IMR-90 (cell line): Measurements from ENCODE around the gene CSTB. TPM values are rescaled to one million over a fixed set of nuclear protein-coding genes. Genes with fewer than 3 reads are reported as not detected.

ENCODE experiments used
- ATAC-seq: fragments of 200-7000 bp; cut with Tn5 transposase; 2 replicates; pipeline ENCODE4 v1.9.1; 2020; ENCODE audit warnings: low read depth, mild to moderate bottlenecking, moderate library complexity
- BruUV-seq: library from RNA; stranded (reverse); fragments of 400-500 nt; replicated peaks from 2 replicates; lab custom pipeline; 2021; lab: Mats Ljungman, UMichigan
- CTCF ChIA-PET: fragments of 300-600 bp; formaldehyde crosslinking; extraction: SDS; loops from one replicate; lab custom pipeline; 2021; ENCODE audit warnings: antibody characterized with exemption; lab: Yijun Ruan, JAX
- POLR2A ChIA-PET: fragments of 300-600 bp; sonication (Branson Sonifier 250); formaldehyde crosslinking; loops from one replicate; lab custom pipeline; 2022; ENCODE audit warnings: antibody characterized with exemption; ENCODE audit not compliant: unreplicated experiment; lab: Charles Lee
- DNase-seq: peaks from one replicate; pipeline ENCODE4 v3.0.0; 2013
- H2AFZ ChIP-seq: replicated peaks from 2 replicates; pipeline ENCODE3; 2013; ENCODE audit warnings: low read length, mild to moderate bottlenecking; ENCODE audit not compliant: poor library complexity
- H2AK5ac ChIP-seq: 2 replicates; pipeline ENCODE4 v1.6.1; 2013; ENCODE audit warnings: low read depth, low read length, inconsistent platforms
- H2AK9ac ChIP-seq: replicated peaks from 2 replicates; pipeline ENCODE3; 2013; ENCODE audit warnings: mild to moderate bottlenecking, low read depth, low read length, moderate library complexity; ENCODE audit not compliant: poor library complexity
- H2BK120ac ChIP-seq: 2 replicates; pipeline ENCODE4 v1.6.1; 2013; ENCODE audit warnings: low read depth, low read length, inconsistent platforms
- H2BK15ac ChIP-seq: 3 replicates; pipeline ENCODE4 v1.6.1; 2013; ENCODE audit warnings: low read depth, low read length, inconsistent platforms
- H2BK20ac ChIP-seq: 2 replicates; pipeline ENCODE4 v1.6.1; 2013; ENCODE audit warnings: low read depth, mild to moderate bottlenecking, inconsistent platforms, low read length, moderate library complexity
- H2BK5ac ChIP-seq: 2 replicates; pipeline ENCODE4 v1.6.1; 2013; ENCODE audit warnings: mild to moderate bottlenecking, low read depth, low read length, inconsistent platforms; ENCODE audit not compliant: poor library complexity, severe bottlenecking
- H3K14ac ChIP-seq: replicated peaks from 2 replicates; pipeline ENCODE4 v1.6.1; 2013; ENCODE audit warnings: low read depth, low read length, inconsistent platforms
- H3K18ac ChIP-seq: 2 replicates; pipeline ENCODE4 v1.6.1; 2013; ENCODE audit warnings: low read depth, low read length, control low read depth
- H3K23ac ChIP-seq: 2 replicates; pipeline ENCODE4 v1.6.1; 2013; ENCODE audit warnings: low read depth, low read length, inconsistent platforms
- H3K27ac ChIP-seq: 2 replicates; pipeline ENCODE4 v1.5.1; 2013; ENCODE audit warnings: mild to moderate bottlenecking, control low read depth, low read length; ENCODE audit not compliant: insufficient read depth
- H3K27me3 ChIP-seq: 2 replicates; pipeline ENCODE4 v1.6.1; 2013; ENCODE audit warnings: low read length; ENCODE audit not compliant: control insufficient read depth, insufficient read depth
- H3K36me3 ChIP-seq: 2 replicates; pipeline ENCODE4 v1.6.1; 2013; ENCODE audit warnings: low read length, mixed read lengths; ENCODE audit not compliant: control insufficient read depth, insufficient read depth
- H3K4ac ChIP-seq: 2 replicates; pipeline ENCODE4 v1.6.1; 2013; ENCODE audit warnings: low read depth, low read length, inconsistent platforms
- H3K4me1 ChIP-seq: 2 replicates; pipeline ENCODE4 v1.6.1; 2013; ENCODE audit warnings: low read length, mixed read lengths; ENCODE audit not compliant: control insufficient read depth, insufficient read depth
- H3K4me2 ChIP-seq: 2 replicates; pipeline ENCODE4 v1.6.1; 2013; ENCODE audit warnings: low read depth, mild to moderate bottlenecking, control low read depth, low read length, moderate library complexity
- H3K4me3 ChIP-seq: 2 replicates; pipeline ENCODE4 v1.5.1; 2013; ENCODE audit warnings: low read depth, mild to moderate bottlenecking, control low read depth, low read length, moderate library complexity; ENCODE audit not compliant: insufficient read depth
- H3K56ac ChIP-seq: 2 replicates; pipeline ENCODE4 v1.6.1; 2013; ENCODE audit warnings: low read length, inconsistent platforms; ENCODE audit not compliant: insufficient read depth; ENCODE audit errors: extremely low read depth
- H3K79me1 ChIP-seq, 2 experiments: 2 replicates each; pipeline ENCODE4 v1.6.1; 2013; ENCODE audit warnings: low read length in 2 of 2, inconsistent platforms in 1 of 2, low read depth in 1 of 2
- H3K9ac ChIP-seq: 2 replicates; pipeline ENCODE4 v1.6.1; 2013; ENCODE audit warnings: low read depth, low read length, control low read depth
- H3K9me1 ChIP-seq: 2 replicates; pipeline ENCODE4 v1.6.1; 2013; ENCODE audit warnings: low read length, inconsistent platforms; ENCODE audit not compliant: insufficient read depth
- H3K9me3 ChIP-seq: 2 replicates; pipeline ENCODE4 v1.6.1; 2013; ENCODE audit warnings: low read length; ENCODE audit not compliant: control insufficient read depth, insufficient read depth
- H4K20me1 ChIP-seq: 2 replicates; pipeline ENCODE4 v1.6.1; 2013; ENCODE audit warnings: low read length, inconsistent platforms; ENCODE audit not compliant: insufficient read depth
- H4K5ac ChIP-seq: 2 replicates; pipeline ENCODE4 v1.6.1; 2013; ENCODE audit warnings: mild to moderate bottlenecking, low read depth, low read length, control low read depth
- H4K8ac ChIP-seq, 2 experiments: 2 replicates each; pipeline ENCODE4 v1.6.1; 2013; ENCODE audit warnings: low read depth in 2 of 2, low read length in 2 of 2, control low read depth in 1 of 2, inconsistent platforms in 1 of 2
- H4K91ac ChIP-seq: 2 replicates; pipeline ENCODE4 v1.6.1; 2013; ENCODE audit warnings: low read depth, low read length, inconsistent platforms; ENCODE audit not compliant: insufficient read depth
- CHD1 ChIP-seq: IDR thresholded peaks from 2 replicates; pipeline ENCODE4 v1.6.1; 2012; ENCODE audit warnings: low read depth, low read length, improper control_type of control experiment
- CTCF ChIP-seq: conservative IDR thresholded peaks from 2 replicates; pipeline ENCODE4 v1.5.1; 2012; ENCODE audit warnings: mild to moderate bottlenecking, low read depth, low read length, improper control_type of control experiment
- ELK1 ChIP-seq: fragments of 150-350 bp; IDR thresholded peaks from 2 replicates; pipeline ENCODE4 v1.6.1; 2016; ENCODE audit warnings: low read depth, mild to moderate bottlenecking, low read length, moderate library complexity, borderline replicate concordance
- MAFK ChIP-seq: IDR thresholded peaks from 2 replicates; pipeline ENCODE4 v1.6.1; 2012; ENCODE audit warnings: low read depth, low read length, improper control_type of control experiment
- MAZ ChIP-seq: IDR thresholded peaks from 2 replicates; pipeline ENCODE4 v1.6.1; 2012; ENCODE audit warnings: low read depth, mild to moderate bottlenecking, low read length, improper control_type of control experiment, moderate library complexity, borderline replicate concordance
- MXI1 ChIP-seq: IDR thresholded peaks from 2 replicates; pipeline ENCODE4 v1.6.1; 2012; ENCODE audit warnings: low read depth, mild to moderate bottlenecking, low read length, moderate library complexity, borderline replicate concordance
- NFE2L2 ChIP-seq: fragments of 150-350 bp; IDR thresholded peaks from 2 replicates; pipeline ENCODE4 v1.6.1; 2016; ENCODE audit warnings: low read depth, mild to moderate bottlenecking, low read length
- RCOR1 ChIP-seq: IDR thresholded peaks from 2 replicates; pipeline ENCODE4 v1.6.1; 2012; ENCODE audit warnings: mild to moderate bottlenecking, low read length, improper control_type of control experiment; ENCODE audit not compliant: insufficient replicate concordance
- USF2 ChIP-seq: fragments of 150-350 bp; IDR thresholded peaks from 2 replicates; pipeline ENCODE4 v1.6.1; 2017; ENCODE audit warnings: mild to moderate bottlenecking, antibody characterized with exemption, low read length, low read depth
- WGBS, 2 experiments: methylation state at CpG; one replicate each; pipeline versions ENCODE4 v1.1.5 to v1.1.7; 2013; ENCODE audit warnings: missing lambda C conversion rate in 2 of 2; ENCODE audit not compliant: insufficient read length in 1 of 2; ENCODE audit errors: extremely low coverage in 2 of 2; 5-methylcytosine and 5-hydroxymethylcytosine counted together
- dilution Hi-C: fragments of 300-500 bp; cut with HindIII; formaldehyde crosslinking; loops from one replicate; pipeline ENCODE4 v1.14.3; 2018; ENCODE audit warnings: low sequenced_read_pairs; ENCODE audit not compliant: unreplicated experiment
- in situ Hi-C: fragments of 300-500 bp; cut with MboI; formaldehyde crosslinking; loops from 3 replicates; pipeline ENCODE4 v1.14.3; 2019; ENCODE audit warnings: low sequenced_read_pairs, inconsistent platforms, mixed read lengths
- intact Hi-C: fragments of 100-400 bp; cut with micrococcal nuclease; formaldehyde crosslinking; loops from 2 replicates; pipeline ENCODE4 v1.10.0; 2022
- polyA plus RNA-seq, 3 experiments: library from polyadenylated mRNA; depleted of rRNA; stranded (reverse); fragments of >200 nt; gene quantifications; 2 replicates each; pipeline ENCODE4 v1.2.3, GENCODE V29; 2012; ENCODE audit warnings: low replicate concordance in 1 of 3
- total RNA-seq: library from RNA; depleted of rRNA; stranded (reverse); fragments of >200 nt; gene quantifications from 2 replicates; pipeline ENCODE4 v1.2.3, GENCODE V29; 2012

Gene CSTB
- total and polyA plus RNA-seq, 2 of the 4 experiments (the other 2 are of a cell fraction): 6.1 to 71.7 TPM

GRCh38 chr21:43772425-43772821 lies 3.7 kb downstream of the CSTB start:
- intact Hi-C loops (no loop called here), in situ Hi-C loops (no loop called here), dilution Hi-C loops (no loop called here)
- no peak overlapping the region for H4K8ac ChIP-seq
- TF ChIP-seq RCOR1: no peak
- TF ChIP-seq CTCF: no peak
- no peak for TF ChIP-seq MXI1
- TF ChIP-seq MAZ: no peak
- TF ChIP-seq USF2: no peak
- TF ChIP-seq CHD1: no peak
- TF ChIP-seq NFE2L2: no peak
- TF ChIP-seq MAFK: no peak
- TF ChIP-seq ELK1: no peak
- H3K27me3 ChIP-seq: no peaks in the 10 kb centered on the region
- H2BK15ac ChIP-seq: no peak overlapping the region
- no peak overlapping the region for H3K4me2 ChIP-seq
- H3K56ac ChIP-seq: no peak overlapping the region
- no peak overlapping the region for H3K9ac ChIP-seq
- BruUV-seq: no TSS peak
- H2AFZ ChIP-seq: no peak overlapping the region
- H2AK5ac ChIP-seq: no peak overlapping the region
- no peak overlapping the region for H3K4ac ChIP-seq
- peaks cover 9% of the 10 kb centered on the region for H3K9me1 ChIP-seq
- peaks cover 15% of the 10 kb centered on the region; the same call in 1 of the 2 replicates for H4K20me1 ChIP-seq
- no peak overlapping the region for H4K91ac ChIP-seq
- no peak overlapping the region for H3K27ac ChIP-seq
- peaks cover 13% of the 10 kb centered on the region for H3K4me1 ChIP-seq
- no peak overlapping the region for H2BK120ac ChIP-seq
- H2AK9ac ChIP-seq: no peak overlapping the region
- ChIA-PET POLR2A (no interaction called here), CTCF (no interaction called here)
- H2BK20ac ChIP-seq: no peak overlapping the region
- no peak overlapping the region for H3K23ac ChIP-seq
- H2BK5ac ChIP-seq: no peak overlapping the region
- H3K36me3 ChIP-seq: peaks cover 16% of the 10 kb centered on the region
- ATAC-seq (no peak), DNase-seq (no peak)
- H3K4me3 ChIP-seq: no peak overlapping the region
- no peaks in the 10 kb centered on the region for H3K9me3 ChIP-seq
- no peak overlapping the region for H3K18ac ChIP-seq
- H3K79me1 ChIP-seq: peaks cover 0 to 27% of the 10 kb centered on the region in 2 experiments; a peak in 3 of 4 replicates
- WGBS, 2 experiments: no CpG with 5 or more reads among the region's 6 CpGs
- H4K5ac ChIP-seq: no peak overlapping the region
- H3K14ac ChIP-seq: no peak overlapping the region
